Measurements from ENCODE around the gene SPPL3.
A peak's percentile ranks its signal among the peaks of the same experiment; 100 is the strongest.

The SPPL3 gene

GRCh38 chr12:120767071-120768024, 136.8 kb downstream of the SPPL3 start:
- no peak for DNase-seq

GRCh38 chr12:120766566-120766965, 137.6 kb downstream of the SPPL3 start:
- DNase-seq = no peak

- no peak for DNase-seq
Measured at GRCh38 chr12:120764816-120765215, 139.3 kb downstream of the SPPL3 start.

GRCh38 chr12:120763250-120763649, 140.9 kb downstream of the SPPL3 start:
- no peak for DNase-seq

GRCh38 chr12:120762086-120762485, 142.1 kb downstream of the SPPL3 start:
- no peak for DNase-seq

- no peak for DNase-seq
Measured at GRCh38 chr12:120761519-120761934, 142.6 kb downstream of the SPPL3 start.

GRCh38 chr12:120760349-120761254, 143.6 kb downstream of the SPPL3 start:
- DNase-seq = no peak

GRCh38 chr12:120759591-120760348, 144.4 kb downstream of the SPPL3 start:
- DNase-seq = peak; percentile 86

GRCh38 chr12:120758798-120759590, 145.2 kb downstream of the SPPL3 start:
- no peak for DNase-seq

- no peak for DNase-seq
Measured at GRCh38 chr12:120757949-120758348, 146.2 kb downstream of the SPPL3 start.

GRCh38 chr12:120757226-120757742, 146.9 kb downstream of the SPPL3 start:
- DNase-seq = no peak

- DNase-seq = no peak
Measured at GRCh38 chr12:120755269-120755668, 148.9 kb downstream of the SPPL3 start.

- no peak for DNase-seq
Measured at GRCh38 chr12:120754792-120755191, 149.4 kb downstream of the SPPL3 start.

GRCh38 chr12:120751389-120751788, 152.8 kb downstream of the SPPL3 start:
- no peak for DNase-seq

GRCh38 chr12:120750806-120751205, 153.4 kb downstream of the SPPL3 start:
- no peak for DNase-seq

- DNase-seq = no peak
Measured at GRCh38 chr12:120749256-120749655, 154.9 kb downstream of the SPPL3 start.

GRCh38 chr12:120748242-120748641, 155.9 kb downstream of the SPPL3 start:
- no peak for DNase-seq

GRCh38 chr12:120744922-120745493, 159.2 kb downstream of the SPPL3 start:
- DNase-seq = no peak

GRCh38 chr12:120741476-120742421, 162.4 kb downstream of the SPPL3 start:
- DNase-seq = no peak

- no peak for DNase-seq
Measured at GRCh38 chr12:120740871-120741270, 163.3 kb downstream of the SPPL3 start.

Measured in COR-L47 (cell line).